Colonic mucosa (tissue), 4 donors: ENCODE measurements around the gene VAT1L. TPM values are rescaled to one million over a fixed set of nuclear protein-coding genes. Genes with fewer than 3 reads are reported as not detected.

Experiments
- DNase-seq: peaks from one replicate; pipeline ENCODE4 v3.0.0-alpha.2; 2020
- H3K27ac ChIP-seq: fragments of 200-600 bp; one replicate; pipeline ENCODE4 v1.8.0; 2021
- H3K27me3 ChIP-seq: fragments of 200-600 bp; one replicate; pipeline ENCODE4 v1.8.0; 2021
- H3K36me3 ChIP-seq: fragments of 200-600 bp; one replicate; pipeline ENCODE4 v1.8.0; 2021
- H3K4me1 ChIP-seq: fragments of 200-600 bp; one replicate; pipeline ENCODE4 v1.8.0; 2021; ENCODE audit warnings: mild to moderate bottlenecking
- H3K4me3 ChIP-seq: fragments of 200-600 bp; one replicate; pipeline ENCODE4 v1.8.0; 2021
- H3K9ac ChIP-seq, 2 donors: one replicate each; pipeline ENCODE4 v1.7.0; 2013; ENCODE audit warnings: control low read depth in 2 of 2, low read depth in 2 of 2, low read length in 2 of 2
- H3K9me3 ChIP-seq: fragments of 200-600 bp; one replicate; pipeline ENCODE4 v1.8.0; 2021
- CTCF ChIP-seq: fragments of 200-600 bp; IDR thresholded peaks from one replicate; pipeline ENCODE4 v1.8.0; 2022; ENCODE audit warnings: antibody characterized with exemption, mild to moderate bottlenecking
- intact Hi-C: fragments of 100-400 bp; cut with DNase I; formaldehyde crosslinking; loops from one replicate; pipeline ENCODE4 v1.14.1; 2022
- total RNA-seq, 2 donors: library from RNA; stranded (reverse); fragmentation: NEBNext Ultra II Directional in 1 of 2; extraction: Animal tissue kit (Norgen Biotek cat#: 25700) in 1 of 2; gene quantifications; one replicate each; pipeline ENCODE4 v1.2.1, GENCODE V29; 2021
- donor health status: healthy.
- donor health status: DM: no; HTN: no; CAD: no.
- donor health status: DM: no; HTN: no; CAD: no.

Gene VAT1L
- total RNA-seq, 2 donors from 2014 or later = 1.4 to 3.3 TPM

- no peak for DNase-seq
- Histone ChIP-seq H3K27me3 (no peaks in the 10 kb centered on the region), H3K27ac (no peak overlapping the region), H3K36me3 (no peaks in the 10 kb centered on the region), H3K4me1 (no peaks in the 10 kb centered on the region), H3K9ac (no peak overlapping the region), H3K4me3 (no peak overlapping the region), H3K9me3 (no peaks in the 10 kb centered on the region)
- intact Hi-C loops = no loop called here
- no peak for TF ChIP-seq CTCF
Observed at GRCh38 chr16:77801817-77802216, 13.5 kb downstream of the VAT1L start.

GRCh38 chr16:77805398-77805797 is 17.0 kb downstream of the VAT1L start:
- TF ChIP-seq CTCF = no peak
- intact Hi-C loops = no loop called here
- H3K27me3 ChIP-seq = no peaks in the 10 kb centered on the region
- no peak overlapping the region for H3K27ac ChIP-seq
- no peak overlapping the region for H3K4me3 ChIP-seq
- no peak overlapping the region for H3K9ac ChIP-seq
- H3K36me3 ChIP-seq = no peaks in the 10 kb centered on the region
- no peaks in the 10 kb centered on the region for H3K4me1 ChIP-seq
- H3K9me3 ChIP-seq = no peaks in the 10 kb centered on the region
- no peak for DNase-seq

GRCh38 chr16:77807021-77807420 is 18.7 kb downstream of the VAT1L start:
- Histone ChIP-seq H3K27ac (no peak overlapping the region), H3K4me3 (no peak overlapping the region), H3K4me1 (no peaks in the 10 kb centered on the region), H3K9ac (no peak overlapping the region), H3K36me3 (no peaks in the 10 kb centered on the region), H3K9me3 (no peaks in the 10 kb centered on the region), H3K27me3 (no peaks in the 10 kb centered on the region)
- no peak for TF ChIP-seq CTCF
- intact Hi-C loops = no loop called here
- no peak for DNase-seq

- intact Hi-C loops = no loop called here
Observed at GRCh38 chr16:77812856-77813500, 24.6 kb downstream of the VAT1L start.

GRCh38 chr16:77816293-77816692 is 27.9 kb downstream of the VAT1L start:
- intact Hi-C loops = no loop called here
- Histone ChIP-seq H3K36me3 (no peaks in the 10 kb centered on the region), H3K9ac (no peak overlapping the region), H3K9me3 (no peaks in the 10 kb centered on the region), H3K27me3 (no peaks in the 10 kb centered on the region), H3K4me3 (no peak overlapping the region), H3K27ac (no peak overlapping the region), H3K4me1 (no peaks in the 10 kb centered on the region)
- no peak for DNase-seq
- TF ChIP-seq CTCF = no peak

More at GRCh38 chr16:77812856-77813500, 24.6 kb downstream of the VAT1L start:
- H3K4me3 ChIP-seq = no peak overlapping the region
- DNase-seq = no peak
- TF ChIP-seq CTCF = no peak
- no peaks in the 10 kb centered on the region for H3K36me3 ChIP-seq
- H3K27ac ChIP-seq = no peak overlapping the region
- H3K9me3 ChIP-seq = no peaks in the 10 kb centered on the region
- H3K4me1 ChIP-seq = no peaks in the 10 kb centered on the region
- no peak overlapping the region for H3K9ac ChIP-seq
- H3K27me3 ChIP-seq = no peaks in the 10 kb centered on the region
